H1 (cell line): Measurements from ENCODE around the gene PMM2. TPM values are rescaled to one million over a fixed set of nuclear protein-coding genes. Genes with fewer than 3 reads are reported as not detected.

Experiments
- CTCF ChIA-PET: fragments of 300-600 bp; sonication (Branson Sonifier 250); formaldehyde crosslinking; loops from one replicate; lab custom pipeline; 2021; ENCODE audit not compliant: partially characterized antibody; lab: Charles Lee
- POLR2A ChIA-PET: fragments of 300-600 bp; sonication (Branson Sonifier 250); formaldehyde crosslinking; loops from one replicate; lab custom pipeline; 2021; ENCODE audit warnings: inconsistent platforms; ENCODE audit not compliant: partially characterized antibody; lab: Charles Lee
- DNase-seq, 2 experiments: peaks; one replicate each; pipeline versions ENCODE4 v3.0.0 to v3.0.0-alpha.2; 2010 to 2022; ENCODE audit warnings: low spot score in 2 of 2, low read depth in 1 of 2, mixed read lengths in 1 of 2
- FAIRE-seq: peaks from 2 replicates; lab custom pipeline; 2011; peaks lifted over from hg19 to GRCh38; lab: Jason Lieb, UNC
- H2AFZ ChIP-seq: 2 replicates; pipeline ENCODE4 v1.8.1; 2012; ENCODE audit warnings: low read length, inconsistent platforms
- H2AK5ac ChIP-seq: 2 replicates; pipeline ENCODE4 v1.6.1; 2013; ENCODE audit warnings: low read depth, low read length
- H2BK120ac ChIP-seq: replicated peaks from 2 replicates; pipeline ENCODE3; 2013; ENCODE audit warnings: low read depth, low read length, inconsistent platforms
- H2BK12ac ChIP-seq: 2 replicates; pipeline ENCODE4 v1.6.1; 2013; ENCODE audit warnings: low read depth, low read length
- H2BK15ac ChIP-seq: 2 replicates; pipeline ENCODE4 v1.6.1; 2013; ENCODE audit warnings: low read length
- H2BK20ac ChIP-seq: 2 replicates; pipeline ENCODE4 v1.6.1; 2013; ENCODE audit warnings: low read length
- H2BK5ac ChIP-seq: 2 replicates; pipeline ENCODE4 v1.6.1; 2013; ENCODE audit warnings: low read depth, low read length
- H3K14ac ChIP-seq: 2 replicates; pipeline ENCODE4 v1.6.1; 2013; ENCODE audit warnings: inconsistent platforms; ENCODE audit not compliant: insufficient read length
- H3K18ac ChIP-seq: 2 replicates; pipeline ENCODE4 v1.6.1; 2013; ENCODE audit warnings: low read length; ENCODE audit errors: extremely low read depth
- H3K23ac ChIP-seq: 2 replicates; pipeline ENCODE4 v1.6.1; 2013; ENCODE audit warnings: inconsistent platforms; ENCODE audit not compliant: insufficient read length
- H3K23me2 ChIP-seq: 2 replicates; pipeline ENCODE4 v1.6.1; 2013; ENCODE audit warnings: low read depth, low read length
- H3K27ac ChIP-seq: 2 replicates; pipeline ENCODE4 v1.6.1; 2011; ENCODE audit warnings: low read depth, low read length, inconsistent platforms
- H3K27me3 ChIP-seq, 4 experiments: replicated peaks in 1 of 4; 1 replicate in 1 of 4; 2 replicates in 3 of 4; pipeline versions ENCODE4 v1.6.1 to v1.8.1; 2011 to 2013; ENCODE audit warnings: low read length in 3 of 4, mild to moderate bottlenecking in 3 of 4, inconsistent platforms in 2 of 4, mixed read lengths in 2 of 4, moderate library complexity in 1 of 4; ENCODE audit not compliant: control insufficient read depth in 3 of 4, insufficient read depth in 3 of 4; ENCODE audit errors: extremely low read depth in 1 of 4
- H3K36me3 ChIP-seq, 4 experiments: 2 replicates each; pipeline versions ENCODE4 v1.6.1 to v1.8.1; 2011 to 2013; ENCODE audit warnings: mild to moderate bottlenecking in 4 of 4, low read length in 3 of 4, moderate library complexity in 2 of 4, control low read depth in 1 of 4, inconsistent platforms in 1 of 4; ENCODE audit not compliant: insufficient read depth in 4 of 4, control insufficient read depth in 2 of 4
- H3K4ac ChIP-seq: replicated peaks from 2 replicates; pipeline ENCODE3; 2013; ENCODE audit warnings: low read length, low read depth, mixed read lengths, inconsistent platforms; ENCODE audit not compliant: insufficient read length
- H3K4me1 ChIP-seq, 4 experiments: replicated peaks in 1 of 4; 1 replicate in 1 of 4; 2 replicates in 3 of 4; pipeline versions ENCODE4 v1.6.1 to v1.8.1; 2011 to 2013; ENCODE audit warnings: low read length in 3 of 4, inconsistent platforms in 2 of 4, mixed read lengths in 1 of 4; ENCODE audit not compliant: insufficient read depth in 4 of 4, control insufficient read depth in 3 of 4
- H3K4me2 ChIP-seq, 2 experiments: 2 replicates each; pipeline versions ENCODE4 v1.6.1 to v1.8.1; 2011 to 2013; ENCODE audit warnings: low read depth in 2 of 2, low read length in 2 of 2, control low read depth in 1 of 2, inconsistent platforms in 1 of 2, mild to moderate bottlenecking in 1 of 2; ENCODE audit not compliant: insufficient read depth in 1 of 2
- H3K4me3 ChIP-seq, 4 experiments: fragments of 200-600, 300-600 bp in 1 of 4; sonication (generic), shearing (Covaris generic), sonication (Bioruptor Twin) in 1 of 4; 2 replicates each; pipeline versions ENCODE4 v1.5.1 to v1.8.1; 2011 to 2016; ENCODE audit warnings: low read length in 4 of 4, low read depth in 3 of 4, control low read depth in 2 of 4, inconsistent platforms in 2 of 4, mild to moderate bottlenecking in 2 of 4, mixed read lengths in 1 of 4, moderate library complexity in 1 of 4; ENCODE audit not compliant: insufficient read depth in 2 of 4; ENCODE audit errors: extremely low read depth in 1 of 4
- H3K56ac ChIP-seq: replicated peaks from 2 replicates; pipeline ENCODE3; 2013; ENCODE audit warnings: low read depth, mild to moderate bottlenecking, mixed read lengths, low read length, inconsistent platforms; ENCODE audit not compliant: insufficient read length
- H3K79me1 ChIP-seq: 2 replicates; pipeline ENCODE4 v1.6.1; 2013; ENCODE audit warnings: low read depth, low read length, control low read depth
- H3K79me2 ChIP-seq, 2 experiments: 2 replicates each; pipeline versions ENCODE4 v1.6.1 to v1.8.1; 2012 to 2013; ENCODE audit warnings: low read length in 2 of 2, mild to moderate bottlenecking in 2 of 2, inconsistent platforms in 1 of 2; ENCODE audit not compliant: insufficient read depth in 2 of 2, control insufficient read depth in 1 of 2
- H3K9ac ChIP-seq, 4 experiments: replicated peaks in 1 of 4; 1 replicate in 1 of 4; 2 replicates in 3 of 4; pipeline versions ENCODE4 v1.6.1 to v1.8.1; 2011 to 2013; ENCODE audit warnings: low read depth in 3 of 4, low read length in 3 of 4, control low read depth in 2 of 4, mild to moderate bottlenecking in 2 of 4, moderate library complexity in 2 of 4, inconsistent platforms in 1 of 4; ENCODE audit errors: extremely low read depth in 1 of 4
- H3K9me3 ChIP-seq, 2 experiments: 2 replicates each; pipeline versions ENCODE4 v1.6.1 to v1.8.1; 2012 to 2013; ENCODE audit warnings: mild to moderate bottlenecking in 2 of 2, moderate library complexity in 2 of 2, control low read depth in 1 of 2, inconsistent platforms in 1 of 2, low read depth in 1 of 2, low read length in 1 of 2, mixed read lengths in 1 of 2; ENCODE audit not compliant: insufficient read depth in 2 of 2
- H4K20me1 ChIP-seq, 2 experiments: replicated peaks in 1 of 2; 2 replicates each; pipeline versions ENCODE3 to v1.8.1; 2011 to 2013; ENCODE audit warnings: inconsistent platforms in 2 of 2, low read length in 2 of 2, mild to moderate bottlenecking in 1 of 2; ENCODE audit not compliant: insufficient read depth in 2 of 2, control insufficient read depth in 1 of 2
- H4K5ac ChIP-seq: 2 replicates; pipeline ENCODE4 v1.6.1; 2013; ENCODE audit warnings: low read length, low read depth, mixed read lengths, inconsistent platforms; ENCODE audit not compliant: insufficient read length
- H4K8ac ChIP-seq: 2 replicates; pipeline ENCODE4 v1.8.0; 2013; ENCODE audit warnings: mild to moderate bottlenecking, moderate library complexity, low read length, inconsistent platforms; ENCODE audit not compliant: insufficient read depth; ENCODE audit errors: extremely low read depth
- H4K91ac ChIP-seq: replicated peaks from 2 replicates; pipeline ENCODE3; 2013; ENCODE audit warnings: low read length, mixed read lengths, inconsistent platforms; ENCODE audit not compliant: insufficient read length
- BRCA1 ChIP-seq: IDR thresholded peaks from 2 replicates; pipeline ENCODE4 v1.6.1; 2012; ENCODE audit warnings: low read depth, low read length, improper control_type of control experiment
- CBX8 ChIP-seq: fragments of 300-800, 300-1000 bp; sonication (generic); IDR thresholded peaks from 2 replicates; pipeline ENCODE4 v1.7.1; 2016; ENCODE audit warnings: low read depth, low read length, borderline replicate concordance
- CEBPB ChIP-seq: IDR thresholded peaks from 2 replicates; pipeline ENCODE4 v1.6.1; 2012; ENCODE audit warnings: low read depth, low read length
- CREB1 ChIP-seq: IDR thresholded peaks from 2 replicates; pipeline ENCODE4 v1.6.1; 2012; ENCODE audit warnings: inconsistent platforms
- GABPA ChIP-seq: IDR thresholded peaks from 2 replicates; pipeline ENCODE4 v1.6.1; 2011; ENCODE audit warnings: mild to moderate bottlenecking, low read length, moderate library complexity, borderline replicate concordance; ENCODE audit not compliant: insufficient read depth
- HDAC6 ChIP-seq: IDR thresholded peaks from one replicate; pipeline ENCODE4 v1.7.1; 2012; ENCODE audit warnings: low read depth, mild to moderate bottlenecking, inconsistent platforms, low read length, moderate library complexity
- JUND ChIP-seq: IDR thresholded peaks from 2 replicates; pipeline ENCODE4 v1.6.1; 2011; ENCODE audit warnings: mild to moderate bottlenecking, improper control_type of control experiment, low read length
- KDM1A ChIP-seq: fragments of 200-600, 300-600 bp; sonication (generic); IDR thresholded peaks from 2 replicates; pipeline ENCODE4 v1.7.1; 2016; ENCODE audit warnings: mild to moderate bottlenecking, low read length, borderline replicate concordance
- POU5F1 ChIP-seq: IDR thresholded peaks from 2 replicates; pipeline ENCODE4 v1.6.1; 2011; ENCODE audit warnings: low read depth, mild to moderate bottlenecking, low read length, moderate library complexity
- RBBP5 ChIP-seq: IDR thresholded peaks from 2 replicates; pipeline ENCODE4 v1.7.1; 2012; ENCODE audit warnings: low read depth, mild to moderate bottlenecking, inconsistent platforms, low read length, moderate library complexity, borderline replicate concordance
- RNF2 ChIP-seq: fragments of 200-900, 300-1000 bp; sonication (generic); IDR thresholded peaks from 2 replicates; pipeline ENCODE4 v1.7.1; 2016; ENCODE audit warnings: borderline replicate concordance, low read depth, mild to moderate bottlenecking, antibody characterized with exemption, low read length; ENCODE audit not compliant: poor library complexity, severe bottlenecking; ENCODE audit errors: missing control alignments
- SAP30 ChIP-seq: fragments of 300-600 bp; sonication (generic); IDR thresholded peaks from 2 replicates; pipeline ENCODE4 v1.7.1; 2012; ENCODE audit warnings: low read length, moderate library complexity, mild to moderate bottlenecking, inconsistent platforms; ENCODE audit not compliant: insufficient read depth, insufficient replicate concordance
- TCF12 ChIP-seq: IDR thresholded peaks from 2 replicates; pipeline ENCODE4 v1.6.1; 2011; ENCODE audit warnings: low read depth, mild to moderate bottlenecking, low read length
- WGBS, 2 experiments: shearing (Covaris generic) in 1 of 2; methylation state at CpG; one replicate each; pipeline versions ENCODE4 v1.1.6 to v1.1.7; 2013 to 2015; ENCODE audit warnings: low lambda C conversion rate in 2 of 2, mixed read lengths in 2 of 2, inconsistent platforms in 1 of 2, low coverage in 1 of 2, missing lambda C conversion rate in 1 of 2; ENCODE audit not compliant: insufficient replicate concordance in 2 of 2, insufficient coverage in 1 of 2, insufficient read length in 1 of 2; ENCODE audit errors: extremely low coverage in 1 of 2, missing lambda C conversion rate in 1 of 2; 5-methylcytosine and 5-hydroxymethylcytosine counted together
- polyA plus RNA-seq, 7 experiments: library from polyadenylated mRNA; depleted of rRNA in 3 of 7; stranded (reverse) in 5 of 7; unstranded in 2 of 7; fragments of >200 nt in 5 of 7; fragments of 200-250 nt in 2 of 7; gene quantifications; 1 replicate in 5 of 7; 2 replicates in 1 of 7; 4 replicates in 1 of 7; pipeline versions ENCODE4 v1.2.1 to v1.2.3, GENCODE V29; 2011 to 2013; ENCODE audit warnings: missing spikeins in 2 of 7, mixed read lengths in 2 of 7
- total RNA-seq: library from RNA; stranded (reverse); fragmentation: NEBNext Ultra II Directional; extraction: Animal tissue kit (Norgen Biotek cat#: 25700); gene quantifications from 2 replicates; pipeline ENCODE4 v1.2.1, GENCODE V29; 2021

The PMM2 gene
- total and polyA plus RNA-seq, 2 of the 8 experiments (the other 6 are each of a cell fraction or from before 2014, with no cell fraction given) = 26.2 to 49.4 TPM

GRCh38 chr16:8798174-8798527, 512 bp downstream of the PMM2 start:
- peaks cover 6 to 20% (median 16%) of the 10 kb centered on the region in 4 experiments for H3K36me3 ChIP-seq
- no peak overlapping the region for H3K18ac ChIP-seq
- peaks cover 13% of the 10 kb centered on the region; the same call in 1 of the 2 replicates for H3K23me2 ChIP-seq
- no peak overlapping the region for H2BK20ac ChIP-seq
- no peak overlapping the region for H2BK15ac ChIP-seq
- peaks cover 12 to 67% of the 10 kb centered on the region in 2 experiments for H3K79me2 ChIP-seq
- peak overlapping the region; percentile 86 to 88 for H3K4me2 ChIP-seq
- H3K9me3 ChIP-seq = no peaks in the 10 kb centered on the region
- H4K20me1 ChIP-seq = peaks cover 2 to 3% of the 10 kb centered on the region in 2 experiments
- DNase-seq (no peak), FAIRE-seq (no peak)
- peak overlapping the region; percentile 67; the same call in 1 of the 2 replicates for H2BK5ac ChIP-seq
- no peak overlapping the region for H2BK120ac ChIP-seq
- no peak overlapping the region for H4K91ac ChIP-seq
- H3K79me1 ChIP-seq = 0 out of 2 replicates have a peak, but pooled peaks cover 4% of the 10 kb centered on the region
- H3K4me3 ChIP-seq = peak overlapping the region; percentile 61 to 85 (median 77)
- no peak overlapping the region for H2BK12ac ChIP-seq
- H3K4me1 ChIP-seq = peaks cover 0 to 13% (median 2%) of the 10 kb centered on the region in 4 experiments; a peak in 3 of 7 replicates
- ChIA-PET CTCF (interaction anchor here (1.4 to 26.4 kb wide), 2 partner anchors 10 to 134 kb away, joined by 4 to 404 read pairs; partner anchors contain the start of gene ABAT), POLR2A (interaction anchor here (0.8 to 1.9 kb wide), 3 partner anchors 11 to 66 kb away, joined by 3 to 7 read pairs (median 3); no protein-coding TSS in a partner anchor)
- H3K9ac ChIP-seq = peak overlapping the region; percentile 69 to 81 (median 72)
- no peaks in the 10 kb centered on the region for H3K27me3 ChIP-seq
- no peak overlapping the region for H2AK5ac ChIP-seq
- H4K5ac ChIP-seq = no peak overlapping the region
- WGBS, 2 experiments = 8% methylated on average over 6 of the region's 6 CpGs; no CpG with 5 or more reads in 1 of the 2 experiments
- peak overlapping the region; percentile 84; the same call in 1 of the 2 replicates for H4K8ac ChIP-seq
- H3K4ac ChIP-seq = no peak overlapping the region
- no peak overlapping the region for H3K14ac ChIP-seq
- H3K27ac ChIP-seq = peak overlapping the region; percentile 64; the same call in 1 of the 2 replicates
- H3K23ac ChIP-seq = no peak overlapping the region
- H2AFZ ChIP-seq = no peak overlapping the region
- no peak overlapping the region for H3K56ac ChIP-seq
- TF ChIP-seq KDM1A (peak; percentile 66; the same call in 1 of the 2 replicates), CBX8 (no peak), CEBPB (no peak), GABPA (no peak), HDAC6 (no peak), JUND (no peak), TCF12 (no peak), BRCA1 (no peak), RBBP5 (no peak), POU5F1 (no peak), CREB1 (no peak), RNF2 (no peak), SAP30 (peak; percentile 8)
